Mucosa of gallbladder (tissue), 1 donor: ENCODE data around the gene CMSS1. TPM values are rescaled to one million over a fixed set of nuclear protein-coding genes. Genes with fewer than 3 reads are reported as not detected.
"Not testable (repeated sequence)": the region's sequence is repeated elsewhere in the genome, so short reads cannot be mapped to it uniquely, and the experiment has no call there.

Experiments
- DNase-seq: peaks from one replicate; pipeline ENCODE4 v3.0.0-alpha.2; 2020; ENCODE audit warnings: low spot score
- total RNA-seq: library from RNA; stranded (reverse); gene quantifications from one replicate; pipeline ENCODE4 v1.2.1, GENCODE V29; 2021
- donor health status: DM: no; HTN: no; CAD: no.

CMSS1 gene
- total RNA-seq, 1 donor from 2014 or later = 18.2 TPM

- no peak for DNase-seq
Observed at GRCh38 chr3:100023595-100023994, 205.9 kb downstream of the CMSS1 start.

DNA sequence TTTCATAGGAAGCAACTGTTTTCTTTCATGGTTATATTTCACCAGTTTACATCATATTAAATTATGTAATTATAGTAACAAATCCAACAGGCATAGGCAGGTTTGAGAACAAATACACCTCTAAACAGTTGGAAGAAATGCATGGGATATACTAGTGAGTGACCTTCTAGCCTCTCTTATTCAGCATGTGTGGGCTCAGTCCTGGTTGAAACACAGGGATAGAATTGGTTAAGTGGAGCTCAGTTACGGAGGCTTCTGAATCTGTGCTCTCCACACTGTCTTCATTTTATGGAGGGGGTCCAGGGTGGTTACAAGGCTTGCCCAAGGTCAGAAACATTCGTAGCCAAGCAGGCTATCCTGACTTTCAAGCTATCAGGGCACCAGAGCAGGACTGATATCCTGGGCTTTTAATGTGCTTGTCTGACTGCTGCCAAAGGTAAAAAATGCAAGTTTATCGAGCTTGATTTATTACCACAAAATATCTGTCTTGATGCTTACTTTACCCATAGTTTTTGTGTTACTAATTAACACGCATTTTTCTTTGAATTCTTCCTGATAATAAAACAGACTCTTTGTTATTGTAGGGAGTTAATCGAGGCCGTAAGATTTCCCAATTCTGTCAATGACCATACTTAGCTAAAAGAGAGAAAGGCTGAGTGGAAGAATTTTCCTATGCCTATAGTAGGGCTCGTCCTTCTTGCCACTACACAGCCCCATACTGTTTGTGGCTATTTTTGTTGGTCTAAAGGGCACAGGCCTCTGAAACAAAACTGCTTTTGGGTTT, 207.1 kb downstream of the CMSS1 start:
- DNase-seq = no peak

DNA sequence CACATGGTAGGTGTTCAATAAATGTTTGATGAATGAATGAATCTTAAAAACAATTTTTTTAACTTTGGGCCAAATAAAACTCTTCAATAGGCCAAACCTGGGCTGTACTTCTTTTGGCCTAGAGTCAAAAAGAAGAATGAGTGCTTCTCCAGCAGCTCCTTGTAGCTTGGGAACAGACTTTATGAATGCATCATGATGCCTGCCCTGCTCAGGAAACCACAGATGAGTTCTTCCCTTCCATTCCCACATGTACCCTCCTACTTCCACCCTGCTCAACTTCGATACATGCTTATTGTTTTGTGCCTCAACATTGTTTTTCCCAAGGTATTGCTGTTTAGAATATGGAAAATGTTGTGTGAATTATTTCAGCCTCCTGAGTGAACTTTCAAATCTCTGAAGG, 209.7 kb downstream of the CMSS1 start:
- DNase-seq = no peak

GRCh38 chr3:100029052-100029451, 211.4 kb downstream of the CMSS1 start:
- DNase-seq = no peak

DNA sequence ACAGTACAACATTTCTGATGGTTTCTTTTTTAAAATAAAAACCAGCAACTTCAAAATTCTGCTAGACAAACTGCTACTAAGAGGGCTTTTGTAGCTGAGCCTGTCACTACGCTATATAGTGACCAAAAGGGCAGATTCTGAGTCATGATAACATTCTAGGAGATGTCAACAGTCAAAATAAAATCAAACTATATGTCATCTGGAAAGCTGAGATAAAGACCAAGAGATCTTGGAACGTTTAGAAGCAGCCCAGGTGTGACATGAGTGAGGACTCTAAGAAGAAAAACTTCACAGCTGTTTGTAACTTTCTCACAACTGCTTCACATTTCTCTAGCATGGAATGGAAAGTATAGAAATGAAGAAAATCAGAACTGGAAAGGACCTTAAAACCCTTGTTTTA, 212.0 kb downstream of the CMSS1 start:
- DNase-seq = no peak

DNA sequence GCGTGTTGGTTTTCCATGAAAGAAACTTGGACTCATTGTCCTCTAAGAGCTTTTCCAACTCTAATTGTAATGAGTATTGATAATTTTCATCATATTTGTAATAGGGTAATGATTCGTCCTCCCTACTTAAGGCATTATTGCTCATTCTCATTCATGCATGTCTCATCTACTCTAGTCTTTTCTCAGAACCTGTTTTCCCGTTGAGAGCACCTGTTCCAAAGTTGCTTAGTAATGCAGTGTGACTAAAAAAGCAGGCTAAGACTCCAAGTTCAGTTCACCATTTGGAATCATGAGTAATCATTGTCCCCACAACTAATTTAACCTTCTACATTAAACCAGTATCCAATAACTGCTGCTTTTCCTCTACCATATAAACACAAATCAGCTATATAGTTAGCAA, 212.7 kb downstream of the CMSS1 start:
- DNase-seq = no peak

DNA sequence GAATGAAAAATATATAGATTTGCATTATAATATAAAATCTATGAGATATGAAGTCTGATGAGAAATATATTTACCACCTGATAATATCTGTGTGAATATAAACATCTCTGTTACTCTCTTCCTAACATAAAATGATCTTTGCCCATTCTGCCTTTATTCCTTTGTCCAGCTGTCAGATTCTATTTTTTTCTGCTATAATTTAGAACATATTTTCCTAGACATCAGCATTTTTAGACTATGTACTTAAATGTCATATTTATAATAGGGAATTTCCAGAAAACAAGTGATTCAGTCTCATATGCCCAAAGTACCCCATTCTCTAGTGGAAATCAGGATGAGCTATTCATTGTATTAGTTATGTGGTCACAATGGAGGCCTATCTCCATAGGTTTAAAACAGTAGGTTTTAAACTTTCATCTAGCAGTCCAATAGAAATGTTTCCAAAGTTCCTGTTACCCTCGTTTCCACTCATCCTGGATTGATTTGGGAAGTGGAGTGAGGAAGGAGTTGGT, 213.3 kb downstream of the CMSS1 start:
- DNase-seq = no peak

DNA sequence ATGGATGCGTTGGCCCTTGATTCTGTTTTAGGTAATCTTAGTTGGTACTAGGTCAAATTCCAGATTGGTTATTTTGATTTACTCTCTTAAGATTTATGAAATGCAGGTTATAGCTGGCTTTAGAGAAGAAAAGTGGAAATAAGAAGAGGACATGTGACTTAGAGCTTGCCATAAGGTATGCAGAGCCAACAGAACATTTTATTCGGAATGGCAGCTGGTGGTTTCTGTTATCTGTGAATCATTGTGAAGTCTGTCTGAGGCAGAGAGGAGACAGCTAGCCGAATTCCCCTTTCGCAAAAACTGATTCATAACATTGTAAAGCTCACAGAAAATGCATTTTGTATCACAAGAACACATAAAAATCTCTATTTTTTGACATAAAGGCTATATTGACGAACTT, 214.6 kb downstream of the CMSS1 start:
- no peak for DNase-seq

DNA sequence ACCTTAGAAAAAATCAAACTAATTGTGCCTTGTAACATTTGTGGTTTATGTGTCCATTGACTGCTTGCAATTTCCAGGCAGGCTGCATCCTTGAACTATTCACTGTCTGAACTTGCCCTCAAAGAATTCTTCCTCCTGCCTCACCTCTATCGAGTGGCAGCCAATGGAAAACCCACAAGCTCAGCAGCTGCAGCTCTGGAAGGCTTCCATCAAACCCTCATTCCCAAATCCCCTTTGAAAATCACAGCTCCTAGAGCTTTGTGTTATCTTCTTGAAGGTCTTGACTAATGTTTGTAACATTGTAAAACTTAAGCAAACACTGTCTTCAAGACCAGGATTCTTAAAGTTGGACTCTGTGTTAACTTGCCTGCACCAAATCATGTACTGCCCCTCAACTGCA, 215.5 kb downstream of the CMSS1 start:
- DNase-seq = no peak

DNA sequence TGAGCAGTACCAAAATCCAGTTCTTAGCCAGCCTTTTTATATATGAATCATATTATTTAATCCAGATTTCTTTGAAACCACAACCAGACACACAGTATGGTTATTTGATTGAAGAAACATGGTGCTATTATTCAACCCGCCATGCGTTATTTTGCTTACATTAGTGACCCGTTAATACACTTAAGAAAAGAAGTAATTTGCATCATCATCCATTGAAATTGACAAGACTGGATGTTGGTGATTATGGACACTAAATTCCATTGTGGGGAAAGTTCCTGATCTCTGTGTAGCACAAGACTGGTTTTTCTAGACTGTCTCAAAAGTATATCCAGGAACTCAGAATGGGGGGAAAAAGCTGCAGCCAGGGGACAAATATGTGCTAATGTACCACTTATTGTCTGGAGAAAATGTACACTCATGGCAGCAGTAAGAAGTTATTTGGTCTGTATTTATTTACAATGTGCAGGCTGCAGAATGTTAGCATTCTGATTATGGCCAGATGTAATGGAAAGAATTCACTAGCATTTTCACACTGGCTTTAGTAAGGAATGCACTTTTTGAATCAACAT, 216.3 kb downstream of the CMSS1 start:
- DNase-seq = no peak

- no peak for DNase-seq
Observed at GRCh38 chr3:100039075-100039474, 221.4 kb downstream of the CMSS1 start.

DNA sequence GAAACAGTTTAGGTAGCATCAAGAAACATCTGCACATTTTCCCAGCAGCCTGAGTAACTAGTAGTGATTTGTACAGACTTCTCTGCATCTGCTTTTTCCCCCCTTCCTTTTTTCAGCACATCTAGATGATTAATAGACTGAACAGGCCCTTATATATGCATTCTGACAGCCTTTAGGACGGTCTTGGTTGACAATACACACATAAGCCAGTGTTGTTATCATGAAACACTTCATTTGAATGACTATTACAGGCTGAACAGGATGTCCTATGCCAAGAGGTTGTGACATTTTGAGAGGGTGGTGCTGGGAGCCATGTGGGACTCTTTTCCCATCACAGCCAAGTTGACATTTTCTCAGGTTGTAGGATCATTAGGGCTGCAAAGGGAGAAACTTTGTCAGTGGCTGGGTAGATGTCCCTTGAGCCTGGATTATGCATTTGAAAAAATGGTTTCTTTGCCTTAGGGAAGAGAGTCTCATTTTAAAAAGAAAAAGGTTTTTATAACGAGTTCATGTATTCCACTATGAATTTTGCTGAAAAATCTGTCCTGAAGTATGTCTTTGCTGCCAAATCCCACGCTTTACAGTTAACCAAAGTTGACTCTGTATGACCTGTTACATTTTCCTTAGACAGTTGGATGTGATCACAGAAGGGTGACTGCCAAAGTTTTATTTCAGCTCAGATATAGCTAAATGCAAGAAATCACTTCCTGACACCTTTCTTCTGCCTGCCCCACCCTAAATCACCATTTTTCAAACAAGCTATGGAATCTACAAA, 223.0 kb downstream of the CMSS1 start:
- DNase-seq = no peak

- no peak for DNase-seq
Observed at GRCh38 chr3:100041328-100041749, 223.7 kb downstream of the CMSS1 start.

- no peak for DNase-seq
Observed at GRCh38 chr3:100042166-100042981, 224.7 kb downstream of the CMSS1 start.

- no peak for DNase-seq
Observed at GRCh38 chr3:100043271-100043670, 225.6 kb downstream of the CMSS1 start.

DNA sequence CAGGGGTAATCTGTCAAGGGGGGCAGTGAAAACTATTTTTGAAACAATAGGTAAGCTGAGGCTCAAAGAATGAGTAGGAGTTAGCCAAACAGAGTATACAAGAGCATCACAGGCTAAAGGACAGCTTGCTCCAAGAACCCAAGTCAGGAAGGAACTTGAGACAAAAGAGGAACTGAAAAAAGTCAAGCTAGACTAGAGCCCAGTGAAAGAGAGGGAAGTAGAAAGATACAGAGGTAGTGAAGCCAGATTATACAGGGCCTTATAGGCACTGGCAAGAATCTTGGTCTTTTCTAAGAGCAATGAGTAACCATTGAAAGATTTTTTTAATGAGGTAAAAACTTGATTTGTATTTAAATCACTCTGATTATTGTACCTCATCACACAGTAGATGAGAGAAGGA, 226.7 kb downstream of the CMSS1 start:
- DNase-seq = no peak

- DNase-seq = peak; percentile 46
Observed at GRCh38 chr3:100045696-100046095, 228.0 kb downstream of the CMSS1 start.

GRCh38 chr3:100046986-100047385, 229.3 kb downstream of the CMSS1 start:
- no peak for DNase-seq

- no peak for DNase-seq
Observed at GRCh38 chr3:100047455-100048141, 229.9 kb downstream of the CMSS1 start.

DNA sequence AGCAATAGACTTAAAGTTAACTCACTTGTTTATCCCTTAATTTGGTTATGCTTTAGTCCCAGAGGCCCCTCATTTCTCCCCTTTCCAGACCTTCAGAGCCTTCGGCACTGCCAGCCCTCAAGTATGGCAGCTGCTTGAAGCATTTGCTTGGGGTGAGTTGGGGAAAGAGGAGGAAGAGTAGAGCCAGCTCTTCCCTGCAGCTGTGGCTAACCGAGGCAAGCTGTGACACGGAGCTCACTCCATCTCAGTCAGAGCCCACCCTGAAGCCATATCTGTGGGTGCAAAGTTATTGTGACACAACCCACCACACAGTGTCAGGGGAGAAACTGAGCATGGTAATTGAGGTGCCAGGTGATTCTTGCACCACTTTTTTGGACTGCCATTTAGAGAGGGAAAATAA, 230.6 kb downstream of the CMSS1 start:
- DNase-seq = no peak

- DNase-seq = not testable (repeated sequence)
Observed at GRCh38 chr3:100051513-100051912, 233.9 kb downstream of the CMSS1 start.
